Inflammatory macrophage treated with lipopolysaccharide for 1 hour (primary cell): ENCODE data around the gene P2RY14.

Experiments used
- DNase-seq, 2 donors: peaks; one replicate each; pipeline ENCODE4 v3.0.0-alpha.2; 2020 to 2022

The P2RY14 gene

DNA sequence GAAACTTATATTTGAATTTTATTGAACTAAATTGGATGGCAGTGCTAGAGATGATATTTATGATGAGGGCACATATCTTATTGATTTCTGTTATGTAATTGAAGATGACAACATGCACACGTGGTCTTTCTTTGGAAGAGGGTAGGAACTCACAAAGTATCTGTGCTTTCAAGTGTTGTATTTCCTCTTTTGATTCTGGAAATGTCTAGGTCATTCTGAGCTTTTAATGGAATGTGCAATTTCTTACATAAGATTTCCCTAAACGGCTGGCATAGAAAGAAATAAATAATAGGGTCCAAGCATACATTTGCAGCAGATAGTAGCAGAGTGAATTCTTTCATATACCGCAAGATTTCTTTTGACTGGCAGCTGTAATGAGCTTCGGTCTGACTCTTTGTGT is 65.2 kb downstream of the P2RY14 start:
- DNase-seq = peak in 1 of 2 donors; percentile 18

DNA sequence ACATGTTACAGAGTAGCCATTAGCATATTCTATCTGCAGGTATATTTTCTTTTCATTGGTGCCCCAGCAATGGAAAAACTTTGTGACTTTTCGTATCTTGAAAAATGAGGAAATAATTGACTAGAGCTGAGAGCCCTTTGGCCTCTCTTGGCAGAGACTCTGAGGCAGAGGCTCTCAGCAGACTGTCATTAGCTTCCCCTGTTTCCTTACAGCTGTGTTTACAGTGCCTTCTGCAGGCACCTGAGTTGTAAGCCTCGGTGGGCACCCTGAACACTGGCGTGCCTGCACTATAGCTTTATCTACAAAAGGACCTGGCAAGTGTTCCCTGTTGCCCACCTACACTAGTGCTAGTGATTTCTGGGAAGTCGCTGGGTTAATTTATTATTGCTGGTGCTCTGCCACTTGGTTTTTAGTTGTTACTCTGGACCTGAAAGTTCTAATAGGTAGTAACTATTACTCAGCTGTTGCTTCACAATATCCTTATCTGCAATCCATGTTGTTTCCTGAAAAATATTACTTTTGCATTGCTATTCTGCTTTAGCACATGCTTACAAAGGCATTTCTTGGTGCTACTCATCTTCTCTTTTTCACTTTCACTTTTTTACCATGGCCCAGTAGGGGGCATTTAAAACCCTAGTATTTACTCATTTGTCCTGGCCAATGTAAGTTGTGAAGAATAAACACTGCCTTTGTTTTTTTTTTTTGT is 67.5 kb downstream of the P2RY14 start:
- peak; percentile 31 to 51 for DNase-seq

- DNase-seq = no peak
Observed at GRCh38 chr3:151209654-151210053, 68.7 kb downstream of the P2RY14 start.

- no peak for DNase-seq
Observed at GRCh38 chr3:151206201-151206600, 72.1 kb downstream of the P2RY14 start.

DNA sequence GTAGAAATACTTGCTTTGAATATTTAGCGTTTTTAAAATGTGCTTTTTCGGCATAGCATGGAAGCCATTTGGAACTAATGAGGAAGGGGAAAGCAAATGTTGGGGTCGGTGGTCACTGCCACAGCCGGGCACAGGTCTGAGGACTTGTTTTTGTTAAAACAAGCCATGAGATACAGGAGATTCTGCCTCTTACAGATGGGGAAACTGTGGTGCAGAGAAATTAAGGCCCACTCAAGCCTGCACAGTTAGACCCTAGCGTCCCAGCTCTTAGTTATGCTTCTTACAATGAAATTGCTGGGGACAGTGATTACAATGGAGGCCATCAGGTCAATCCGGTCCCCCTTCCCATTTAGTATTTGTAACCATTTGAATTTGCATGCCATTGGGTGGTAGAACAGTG is 72.9 kb downstream of the P2RY14 start:
- no peak for DNase-seq

GRCh38 chr3:151204530-151205402 is 73.6 kb downstream of the P2RY14 start:
- no peak for DNase-seq

GRCh38 chr3:151203051-151203420 is 75.3 kb downstream of the P2RY14 start, which contains the start of gene GPR171:
Gene GPR171, minus strand, starts transcription at chr3:151203216. Its CDS starts 3,830 bp downstream, at chr3:151199386.
- DNase-seq = no peak

DNA sequence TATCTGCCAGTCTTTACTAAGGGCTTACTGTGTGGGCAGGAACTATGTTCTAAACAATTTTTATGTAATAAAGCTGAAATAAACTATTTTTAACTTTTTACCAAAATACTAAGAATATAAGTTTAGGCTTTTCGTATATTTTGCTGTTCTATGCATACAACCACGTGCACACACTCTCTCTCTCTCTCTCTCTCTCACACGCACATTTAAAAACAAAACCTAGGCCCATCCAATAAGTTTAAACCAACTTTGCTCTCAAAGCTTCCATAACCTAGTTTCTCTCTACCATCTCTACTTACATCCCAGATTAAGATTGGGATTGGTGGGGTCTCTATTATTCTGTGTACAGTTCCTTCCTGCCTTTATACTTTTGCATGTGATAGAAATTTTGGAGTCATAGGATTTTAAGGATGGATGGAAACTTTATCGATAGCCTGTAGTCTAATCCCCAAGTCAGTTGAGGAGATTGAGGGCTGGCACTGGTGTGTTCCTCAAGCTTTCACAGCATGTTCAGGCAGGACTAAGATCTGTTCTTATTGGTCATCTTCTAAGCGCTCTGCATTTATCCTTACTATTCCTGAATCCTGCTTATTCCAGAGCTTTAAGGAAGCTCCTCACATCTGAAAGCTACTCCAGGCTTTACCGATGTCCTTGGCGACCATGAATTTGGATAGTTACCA is 77.2 kb downstream of the P2RY14 start:
- no peak for DNase-seq

GRCh38 chr3:151200586-151200985 is 77.8 kb downstream of the P2RY14 start:
- no peak for DNase-seq

DNA sequence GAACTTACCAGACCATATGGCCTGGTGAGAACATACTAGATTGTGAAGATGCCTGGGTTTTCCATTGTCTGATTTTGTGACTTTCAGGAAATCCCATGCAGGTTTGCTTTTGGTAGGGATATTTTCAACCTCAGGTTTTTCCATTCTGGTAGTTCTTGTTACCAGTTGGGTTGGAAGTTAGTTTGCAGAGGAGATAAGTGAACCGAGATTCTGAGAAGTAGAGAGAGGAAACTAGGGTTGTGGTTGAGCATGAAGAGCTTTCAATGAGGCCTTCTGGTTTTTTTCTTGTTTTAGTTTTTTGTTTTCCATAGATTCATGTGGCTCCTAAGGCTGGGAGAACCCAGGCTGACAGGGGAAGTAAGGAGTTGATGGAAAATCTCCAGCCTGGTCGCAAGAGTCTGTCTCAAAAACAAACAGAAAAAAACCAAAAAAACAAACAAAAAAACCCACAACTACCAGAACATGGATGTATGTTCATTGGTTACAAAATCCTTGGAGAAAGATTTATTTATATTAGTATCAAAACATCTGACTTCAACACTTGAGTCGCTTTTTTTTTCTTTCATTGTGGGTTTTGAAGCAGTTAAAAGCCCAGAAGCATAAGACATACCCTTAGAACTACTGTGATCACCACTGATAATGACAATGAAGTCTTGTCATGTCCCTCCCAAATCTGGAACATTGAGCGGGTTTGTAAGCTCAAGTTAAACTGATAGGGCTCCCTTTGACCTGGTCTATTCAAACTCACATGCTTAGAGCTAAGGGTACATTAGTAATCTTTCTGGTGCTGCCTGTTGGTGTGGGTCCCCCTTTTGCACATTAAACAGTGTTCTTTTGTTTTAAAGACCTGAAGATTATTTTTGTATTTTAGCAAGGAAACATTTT is 78.5 kb downstream of the P2RY14 start:
- no peak for DNase-seq

DNA sequence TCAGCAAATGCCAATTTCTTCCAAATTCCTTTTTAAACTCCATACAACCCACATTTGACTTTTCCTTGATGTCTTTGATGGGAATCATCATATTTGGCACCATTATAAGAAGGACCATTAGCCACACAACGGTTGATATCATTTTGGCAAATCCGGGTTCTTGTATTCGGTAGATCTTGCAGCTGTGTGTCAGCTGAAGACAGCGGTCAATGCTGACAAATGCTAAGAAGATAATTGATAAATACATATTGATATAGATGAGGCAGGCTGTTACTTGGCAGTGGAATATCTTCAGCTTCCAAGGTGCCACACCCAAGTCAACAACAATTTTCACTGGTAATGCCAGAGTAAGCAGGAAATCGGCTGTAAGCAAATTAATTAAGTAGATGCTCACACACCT is 79.5 kb downstream of the P2RY14 start:
- DNase-seq = no peak

- DNase-seq = no peak
Observed at GRCh38 chr3:151197981-151198767, 80.2 kb downstream of the P2RY14 start.

GRCh38 chr3:151197228-151197627 is 81.1 kb downstream of the P2RY14 start:
- DNase-seq = no peak

GRCh38 chr3:151196434-151196833 is 81.9 kb downstream of the P2RY14 start:
- DNase-seq = no peak

DNA sequence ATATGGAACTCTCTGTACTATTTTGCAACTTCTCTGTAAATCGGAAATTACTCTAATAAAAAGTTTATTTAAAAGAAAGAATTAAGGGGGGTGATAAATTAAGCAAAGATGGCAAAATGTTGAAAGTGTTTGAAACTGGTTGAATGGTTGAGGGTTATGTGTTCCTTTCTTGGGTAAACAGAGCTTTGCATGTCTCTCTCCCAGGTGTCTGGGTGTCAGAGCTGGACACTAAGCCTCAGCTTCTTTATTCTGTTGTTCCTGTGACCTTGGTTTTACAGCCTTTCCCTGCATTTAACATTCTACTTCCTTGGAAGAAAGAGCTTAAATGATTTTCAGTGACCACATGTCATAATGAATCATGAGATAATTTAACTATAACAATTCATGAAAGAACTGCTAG is 82.5 kb downstream of the P2RY14 start:
- no peak for DNase-seq

DNA sequence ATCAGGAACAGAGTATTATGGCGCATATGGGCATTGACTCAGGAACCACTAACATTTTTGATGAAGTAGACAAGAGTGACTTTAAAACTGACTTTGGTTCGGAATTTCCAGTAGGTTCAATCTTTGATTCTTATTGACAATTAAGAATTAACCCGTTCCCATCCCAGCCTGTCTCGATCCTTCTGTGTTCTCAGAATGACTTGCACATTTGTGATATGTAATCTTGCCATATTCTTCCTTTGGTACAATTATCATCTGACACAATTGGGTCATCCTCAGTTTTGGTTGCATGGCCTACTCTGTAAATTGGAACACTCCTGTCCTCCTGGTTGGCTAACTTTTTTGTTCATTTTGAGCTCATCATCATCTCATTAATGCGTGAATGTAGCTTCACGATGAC is 85.8 kb downstream of the P2RY14 start:
- DNase-seq = no peak

DNA sequence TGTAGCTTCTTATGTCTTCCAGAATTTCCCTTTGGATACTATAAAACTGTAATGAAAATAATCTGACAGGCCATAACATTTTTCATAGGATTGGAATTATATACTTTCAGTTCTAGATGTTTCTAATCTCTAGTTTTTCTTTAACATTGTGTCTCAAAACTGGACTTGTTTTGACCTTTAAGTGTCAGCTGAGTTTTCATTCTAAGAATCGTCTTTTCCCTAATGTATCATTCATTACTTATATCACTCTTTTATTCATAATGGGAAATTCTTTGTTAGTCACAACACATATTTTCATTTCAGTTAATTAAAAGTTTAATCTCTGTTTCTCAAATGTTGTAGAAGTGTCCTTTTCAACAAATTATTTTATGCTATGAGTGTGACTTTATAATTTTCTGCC is 87.2 kb downstream of the P2RY14 start:
- DNase-seq = no peak

DNA sequence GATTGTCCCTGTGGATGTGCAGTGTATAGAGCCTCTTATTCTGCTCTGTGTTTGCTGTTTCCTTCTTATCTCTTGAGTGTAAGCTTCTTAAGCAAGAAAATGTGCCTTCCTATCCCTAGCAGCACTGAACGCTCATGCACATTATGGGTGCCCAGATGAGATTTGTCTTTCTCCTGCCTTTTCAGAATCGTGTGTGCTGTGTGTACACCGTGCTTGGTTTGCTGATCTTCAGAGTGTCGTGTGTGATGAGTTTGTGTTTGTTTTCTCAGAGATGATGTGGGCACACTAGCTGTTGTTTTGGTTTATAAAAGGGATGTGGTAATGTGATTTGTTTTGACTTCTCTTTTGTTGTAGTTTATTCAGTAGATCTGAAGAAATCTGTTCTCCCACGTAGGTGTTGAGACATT is 95.1 kb downstream of the P2RY14 start:
- DNase-seq = peak; percentile 36 to 78

- DNase-seq = peak in 1 of 2 donors; percentile 40
Observed at GRCh38 chr3:151182349-151183079, 95.8 kb downstream of the P2RY14 start.

DNA sequence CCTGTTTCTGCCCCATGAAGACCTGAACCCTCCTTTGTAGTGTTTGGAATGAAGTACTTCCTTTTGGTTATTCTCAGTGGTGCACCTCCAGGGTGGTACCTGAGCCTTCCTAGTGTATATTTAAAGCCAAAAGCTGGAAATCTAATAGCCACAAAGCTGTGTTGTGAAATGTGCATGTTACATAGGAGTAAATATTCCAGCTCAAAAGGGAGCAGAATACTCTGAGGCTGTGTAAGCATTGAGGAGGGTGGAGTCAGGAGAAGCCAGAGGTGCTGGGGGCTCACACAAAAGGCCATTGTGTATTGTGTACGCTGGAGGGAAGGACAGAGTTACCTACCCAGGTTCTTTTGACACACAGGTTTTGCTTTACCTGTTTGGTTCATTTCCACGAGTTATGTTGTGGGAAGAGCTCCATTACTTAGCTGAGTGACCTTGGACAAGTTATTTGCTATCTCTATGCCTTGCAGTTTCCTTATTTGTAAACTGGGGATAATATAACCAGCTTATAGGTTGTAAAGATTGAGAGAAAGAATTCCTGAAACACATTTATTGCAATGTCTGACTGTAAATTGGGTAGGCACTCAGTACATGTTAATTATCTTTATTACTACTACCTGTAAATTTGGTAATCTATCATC is 100.0 kb downstream of the P2RY14 start:
- no peak for DNase-seq
